H9 (cell line): ENCODE data around the gene NUP133. TPM values are rescaled to one million over a fixed set of nuclear protein-coding genes. Genes with fewer than 3 reads are reported as not detected.

Experiments used
- DNase-seq: peaks from one replicate; pipeline ENCODE4 v3.0.0-alpha.2; 2017
- H2AFZ ChIP-seq: one replicate; pipeline ENCODE4 v1.6.1; 2013; ENCODE audit warnings: mild to moderate bottlenecking, low read length, control low read depth, moderate library complexity
- H2AK5ac ChIP-seq: 2 replicates; pipeline ENCODE4 v1.6.1; 2013; ENCODE audit warnings: low read length, control low read depth, mixed read lengths; ENCODE audit not compliant: insufficient read length
- H2BK120ac ChIP-seq: one replicate; pipeline ENCODE4 v1.6.1; 2013; ENCODE audit warnings: low read depth, mild to moderate bottlenecking, low read length, control low read depth, inconsistent platforms; ENCODE audit not compliant: poor library complexity, severe bottlenecking
- H2BK12ac ChIP-seq: 2 replicates; pipeline ENCODE4 v1.6.1; 2013; ENCODE audit warnings: low read length, control low read depth, mixed read lengths, low read depth; ENCODE audit not compliant: insufficient read length
- H2BK15ac ChIP-seq: 2 replicates; pipeline ENCODE4 v1.6.1; 2013; ENCODE audit warnings: low read depth, low read length, control low read depth
- H2BK20ac ChIP-seq: one replicate; pipeline ENCODE4 v1.6.1; 2013; ENCODE audit warnings: low read depth, mild to moderate bottlenecking, low read length, control low read depth, inconsistent platforms; ENCODE audit not compliant: poor library complexity, severe bottlenecking
- H2BK5ac ChIP-seq: 2 replicates; pipeline ENCODE4 v1.6.1; 2013; ENCODE audit warnings: low read length, control low read depth, mixed read lengths; ENCODE audit not compliant: insufficient read length
- H3K14ac ChIP-seq: 2 replicates; pipeline ENCODE4 v1.6.1; 2013; ENCODE audit warnings: low read length, control low read depth; ENCODE audit not compliant: insufficient read depth
- H3K18ac ChIP-seq: 2 replicates; pipeline ENCODE4 v1.6.1; 2013; ENCODE audit warnings: low read depth, mild to moderate bottlenecking, mixed read lengths, low read length, control low read depth; ENCODE audit not compliant: insufficient read length
- H3K23ac ChIP-seq: 2 replicates; pipeline ENCODE4 v1.6.1; 2013; ENCODE audit warnings: low read length, control low read depth, mixed read lengths, low read depth; ENCODE audit not compliant: insufficient read length
- H3K23me2 ChIP-seq: 2 replicates; pipeline ENCODE4 v1.6.1; 2013; ENCODE audit warnings: low read depth, mild to moderate bottlenecking, mixed read lengths, low read length, control low read depth; ENCODE audit not compliant: insufficient read length, poor library complexity, severe bottlenecking
- H3K27ac ChIP-seq: 2 replicates; pipeline ENCODE4 v1.5.1; 2013; ENCODE audit warnings: low read length, control low read depth, mixed read lengths, low read depth; ENCODE audit not compliant: insufficient read length
- H3K27me3 ChIP-seq: 2 replicates; pipeline ENCODE4 v1.6.1; 2013; ENCODE audit warnings: low read length, control low read depth, inconsistent platforms; ENCODE audit not compliant: insufficient read depth
- H3K4ac ChIP-seq: 2 replicates; pipeline ENCODE4 v1.6.1; 2013; ENCODE audit warnings: low read depth, mild to moderate bottlenecking, control low read depth, inconsistent platforms, low read length, moderate library complexity
- H3K4me1 ChIP-seq: 2 replicates; pipeline ENCODE4 v1.6.1; 2013; ENCODE audit warnings: low read length, control low read depth, inconsistent platforms; ENCODE audit not compliant: insufficient read depth
- H3K4me2 ChIP-seq: 2 replicates; pipeline ENCODE4 v1.6.1; 2013; ENCODE audit warnings: low read length, control low read depth, mixed read lengths; ENCODE audit not compliant: insufficient read length, insufficient read depth
- H3K56ac ChIP-seq: 2 replicates; pipeline ENCODE4 v1.6.1; 2013; ENCODE audit warnings: low read depth, mild to moderate bottlenecking, mixed read lengths, low read length, control low read depth; ENCODE audit not compliant: insufficient read length
- H3K79me1 ChIP-seq: 2 replicates; pipeline ENCODE4 v1.6.1; 2013; ENCODE audit warnings: low read depth, mild to moderate bottlenecking, moderate library complexity, low read length, control low read depth, inconsistent platforms; ENCODE audit not compliant: insufficient read depth, poor library complexity, severe bottlenecking
- H3K79me2 ChIP-seq: 2 replicates; pipeline ENCODE4 v1.6.1; 2013; ENCODE audit warnings: low read length, control low read depth, inconsistent platforms; ENCODE audit not compliant: insufficient read depth
- H3K9ac ChIP-seq: 2 replicates; pipeline ENCODE4 v1.6.1; 2013; ENCODE audit warnings: low read length, control low read depth, mixed read lengths; ENCODE audit not compliant: insufficient read length; ENCODE audit errors: extremely low read depth
- H3K9me3 ChIP-seq: one replicate; pipeline ENCODE4 v1.6.1; 2013; ENCODE audit warnings: low read depth, low read length, inconsistent platforms; ENCODE audit not compliant: control insufficient read depth
- H3T11ph ChIP-seq: one replicate; pipeline ENCODE4 v1.6.1; 2013; ENCODE audit warnings: mild to moderate bottlenecking, low read length, control low read depth, inconsistent platforms
- H4K20me1 ChIP-seq: one replicate; pipeline ENCODE4 v1.6.1; 2013; ENCODE audit not compliant: control insufficient read depth, insufficient read length, insufficient read depth
- H4K5ac ChIP-seq: 2 replicates; pipeline ENCODE4 v1.6.1; 2013; ENCODE audit warnings: low read depth, mild to moderate bottlenecking, mixed read lengths, low read length, control low read depth; ENCODE audit not compliant: insufficient read length
- H4K8ac ChIP-seq: replicated peaks from 2 replicates; pipeline ENCODE4 v1.6.1; 2013; ENCODE audit warnings: low read length, control low read depth, mixed read lengths, low read depth; ENCODE audit not compliant: insufficient read length
- H4K91ac ChIP-seq: 2 replicates; pipeline ENCODE4 v1.6.1; 2013; ENCODE audit warnings: low read depth, mild to moderate bottlenecking, moderate library complexity, mixed read lengths, low read length, control low read depth; ENCODE audit not compliant: insufficient read length
- H3K27ac Mint-ChIP-seq, 3 experiments: 2 replicates in 2 of 3; 3 replicates in 1 of 3; pipeline ENCODE4 v1.8.0; 2020 to 2021; ENCODE audit warnings: mixed read lengths in 3 of 3, mild to moderate bottlenecking in 1 of 3, moderate library complexity in 1 of 3
- H3K27me3 Mint-ChIP-seq: 2 replicates; pipeline ENCODE4 v1.8.0; 2021; ENCODE audit warnings: low read depth, mild to moderate bottlenecking, moderate library complexity, mixed read lengths
- H3K36me3 Mint-ChIP-seq, 3 experiments: 2 replicates in 2 of 3; 3 replicates in 1 of 3; pipeline ENCODE4 v1.8.0; 2020 to 2021; ENCODE audit warnings: low read depth in 3 of 3, mixed read lengths in 3 of 3; ENCODE audit not compliant: insufficient read depth in 1 of 3
- H3K4me1 Mint-ChIP-seq, 2 experiments: 2 replicates each; pipeline ENCODE4 v1.8.0; 2020; ENCODE audit warnings: mixed read lengths in 2 of 2
- H3K4me3 Mint-ChIP-seq, 2 experiments: 2 replicates in 1 of 2; 3 replicates in 1 of 2; pipeline ENCODE4 v1.8.0; 2020 to 2021; ENCODE audit warnings: mild to moderate bottlenecking in 2 of 2, mixed read lengths in 2 of 2, moderate library complexity in 1 of 2
- H3K9me3 Mint-ChIP-seq, 2 experiments: 2 replicates in 1 of 2; 3 replicates in 1 of 2; pipeline ENCODE4 v1.8.0; 2020; ENCODE audit warnings: mild to moderate bottlenecking in 2 of 2, mixed read lengths in 2 of 2, moderate library complexity in 1 of 2
- CTCF ChIP-seq: fragments of 200-600 bp; sonication (generic); conservative IDR thresholded peaks from 3 replicates; pipeline ENCODE4 v1.8.0; 2021; ENCODE audit warnings: antibody characterized with exemption, mild to moderate bottlenecking
- WGBS: extraction: QIAGEN DNeasy Blood & Tissue Kit; methylation state at CpG from one replicate; pipeline ENCODE4 v1.1.7; 2013; ENCODE audit warnings: missing lambda C conversion rate, low lambda C conversion rate, mixed read lengths; ENCODE audit not compliant: insufficient read length; ENCODE audit errors: extremely low coverage; 5-methylcytosine and 5-hydroxymethylcytosine counted together
- total RNA-seq: library from RNA; stranded (reverse); gene quantifications from 2 replicates; pipeline ENCODE4 v1.2.1, GENCODE V29; 2021

Gene NUP133
- total RNA-seq, 1 experiment from 2014 or later: 71.3 TPM

GRCh38 chr1:229407206-229408026 lies 100.7 kb downstream of the NUP133 start:
- Mint-ChIP-seq H3K4me1 (peaks cover 30 to 48% of the 10 kb centered on the region in 2 experiments), H3K36me3 (peaks cover 0 to 1% (median 0%) of the 10 kb centered on the region in 3 experiments; a peak in 1 of 7 replicates), H3K27me3 (peaks cover 78% of the 10 kb centered on the region), H3K27ac (no peak overlapping the region), H3K9me3 (peaks cover 0 to 1% of the 10 kb centered on the region in 2 experiments; a peak in 2 of 5 replicates), H3K4me3 (peak overlapping the region; percentile 74 to 86)
- Histone ChIP-seq H2AK5ac (no peak overlapping the region), H2BK120ac (no peak overlapping the region), H3K9ac (no peak overlapping the region), H4K5ac (no peak overlapping the region), H3K4me2 (peak overlapping the region; percentile 84), H3K14ac (no peak overlapping the region), H3T11ph (no peak overlapping the region), H2BK12ac (no peak overlapping the region), H2BK15ac (0 out of 2 replicates have a peak overlapping the region, but pooled peaks have one; percentile 6), H2BK20ac (no peak overlapping the region), H4K91ac (no peak overlapping the region), H3K27ac (no peak overlapping the region), H3K4ac (no peak overlapping the region), H4K8ac (no peak overlapping the region), H3K27me3 (peaks cover 7% of the 10 kb centered on the region; the same call in 1 of the 2 replicates), H3K79me1 (no peaks in the 10 kb centered on the region), H3K18ac (no peak overlapping the region), H3K79me2 (no peaks in the 10 kb centered on the region), H2BK5ac (no peak overlapping the region), H2AFZ (no peak overlapping the region), H3K23me2 (peaks cover 14% of the 10 kb centered on the region), H3K23ac (no peak overlapping the region), H4K20me1 (no peaks in the 10 kb centered on the region), H3K56ac (no peak overlapping the region), H3K9me3 (no peaks in the 10 kb centered on the region), H3K4me1 (peaks cover 16% of the 10 kb centered on the region; the same call in 1 of the 2 replicates)
- TF ChIP-seq CTCF: peak; percentile 23; the same call in 1 of the 3 replicates
- WGBS: no CpG with 5 or more reads among the region's 68 CpGs
- no peak for DNase-seq
